PC-3 (cell line): ENCODE measurements around the gene HTR3D. TPM values are rescaled to one million over a fixed set of nuclear protein-coding genes. Genes with fewer than 3 reads are reported as not detected.

Source experiments
- ATAC-seq: fragments of 200-7000 bp; cut with Tn5 transposase; 2 replicates; pipeline ENCODE4 v1.9.1; 2020; ENCODE audit warnings: mild to moderate bottlenecking, moderate library complexity
- BruUV-seq: library from RNA; stranded (reverse); fragments of 400-500 nt; replicated peaks from 2 replicates; lab custom pipeline; 2021; lab: Mats Ljungman, UMichigan
- CTCF ChIA-PET: fragments of 300-600 bp; sonication (Branson Sonifier 250); formaldehyde crosslinking; loops from one replicate; lab custom pipeline; 2022; ENCODE audit warnings: antibody characterized with exemption; lab: Charles Lee
- POLR2A ChIA-PET: fragments of 300-600 bp; sonication (Branson Sonifier 250); formaldehyde crosslinking; loops from one replicate; lab custom pipeline; 2022; ENCODE audit warnings: antibody characterized with exemption; ENCODE audit not compliant: unreplicated experiment; lab: Charles Lee
- DNase-seq: peaks from one replicate; pipeline ENCODE4 v3.0.0-alpha.2; 2015
- H2AFZ ChIP-seq: fragments of 300-600 bp; sonication (generic); 2 replicates; pipeline ENCODE4 v1.6.0; 2016; ENCODE audit warnings: antibody characterized with exemption, low read length
- H3F3A ChIP-seq: fragments of 300-600 bp; sonication (generic); one replicate; pipeline ENCODE4 v1.6.0; 2017; ENCODE audit warnings: antibody characterized with exemption, low read length, control low read depth, mild to moderate bottlenecking; ENCODE audit not compliant: unreplicated experiment
- H3K27ac ChIP-seq: fragments of 300-600 bp; sonication (generic); 2 replicates; pipeline ENCODE4 v1.5.1; 2016; ENCODE audit warnings: mild to moderate bottlenecking, low read length
- H3K27me3 ChIP-seq: fragments of 300-600 bp; sonication (generic); 2 replicates; pipeline ENCODE4 v1.6.1; 2016; ENCODE audit warnings: low read length, mixed read lengths
- H3K36me3 ChIP-seq: fragments of 300-600 bp; sonication (generic); 2 replicates; pipeline ENCODE4 v1.6.1; 2016; ENCODE audit warnings: low read depth, mixed run types, low read length, mixed read lengths
- H3K4me1 ChIP-seq: fragments of 300-600 bp; sonication (generic); 2 replicates; pipeline ENCODE4 v1.5.1; 2016; ENCODE audit warnings: low read length; ENCODE audit not compliant: insufficient read depth
- H3K4me2 ChIP-seq: fragments of 300-600 bp; sonication (generic); 2 replicates; pipeline ENCODE4 v1.6.0; 2016; ENCODE audit warnings: low read length
- H3K4me3 ChIP-seq: fragments of 300-600 bp; sonication (generic); 2 replicates; pipeline ENCODE4 v1.5.1; 2016; ENCODE audit warnings: mild to moderate bottlenecking, low read length, mixed read lengths
- H3K79me2 ChIP-seq: fragments of 300-600 bp; sonication (generic); 2 replicates; pipeline ENCODE4 v1.6.1; 2017; ENCODE audit warnings: low read length, mixed read lengths
- H3K9ac ChIP-seq: fragments of 300-600 bp; sonication (generic); 2 replicates; pipeline ENCODE4 v1.6.0; 2016; ENCODE audit warnings: mild to moderate bottlenecking, low read length
- H3K9me2 ChIP-seq: fragments of 300-600 bp; sonication (generic); replicated peaks from 2 replicates; pipeline ENCODE4 v1.6.1; 2016; ENCODE audit warnings: mixed run types, low read length, mixed read lengths
- H3K9me3 ChIP-seq: fragments of 300-600 bp; sonication (generic); 2 replicates; pipeline ENCODE4 v1.6.1; 2016; ENCODE audit warnings: low read length, mixed read lengths
- H4K20me1 ChIP-seq: fragments of 300-600 bp; sonication (generic); 2 replicates; pipeline ENCODE4 v1.6.1; 2016; ENCODE audit warnings: low read length, mixed read lengths
- EZH2 ChIP-seq: fragments of 300-600 bp; sonication (generic); IDR thresholded peaks from one replicate; pipeline ENCODE4 v1.6.1; 2017; ENCODE audit warnings: antibody characterized with exemption, mild to moderate bottlenecking, low read length; ENCODE audit not compliant: unreplicated experiment
- EZH2phosphoT487 ChIP-seq: fragments of 300-600 bp; sonication (generic); IDR thresholded peaks from 2 replicates; pipeline ENCODE4 v1.6.1; 2018; ENCODE audit warnings: mild to moderate bottlenecking, antibody characterized with exemption, low read length, borderline replicate concordance
- intact Hi-C: fragments of 100-400 bp; cut with micrococcal nuclease; formaldehyde crosslinking; loops from 2 replicates; pipeline ENCODE4 v1.9.0; 2023
- total RNA-seq: library from RNA; depleted of rRNA; stranded (reverse); fragments of >200 nt; gene quantifications from 2 replicates; pipeline ENCODE4 v1.2.3, GENCODE V29; 2014
- TF ChIP-seq, protein P1 (sequence below): fragments of 300-600 bp; sonication (generic); conservative IDR thresholded peaks from 2 replicates; pipeline ENCODE4 v1.5.1; 2017; ENCODE audit warnings: antibody characterized with exemption, low read depth, mild to moderate bottlenecking, low read length

The HTR3D gene
- total RNA-seq, 1 experiment from 2014 or later = not detected

DNA sequence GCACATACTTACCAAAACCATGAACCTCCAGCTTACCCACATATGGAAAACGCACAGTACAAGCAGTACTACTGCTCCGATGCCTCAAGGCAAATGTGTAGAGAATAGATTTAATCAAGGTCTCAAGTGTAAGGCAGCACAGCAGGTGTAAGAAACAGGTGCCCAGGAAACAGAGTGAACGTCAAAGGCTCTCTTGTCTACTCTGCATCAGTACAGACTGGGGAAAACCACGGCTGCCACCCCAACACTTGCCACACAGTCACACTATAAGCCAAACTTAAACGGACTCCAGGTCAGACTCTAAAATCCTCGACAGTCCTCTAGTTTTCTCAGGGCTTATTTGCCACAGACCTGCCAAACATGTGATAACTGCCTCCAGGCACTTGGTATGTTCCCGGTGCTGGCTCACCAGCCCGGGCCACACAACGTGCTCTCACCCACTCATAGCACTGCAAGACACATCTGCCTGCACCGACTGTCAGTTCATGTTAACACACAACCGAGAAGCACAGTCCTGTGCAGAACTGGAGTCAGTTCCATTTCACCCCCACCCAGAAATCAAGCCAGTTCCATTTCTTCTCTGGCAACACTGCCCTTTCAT lies 44.4 kb upstream of the HTR3D start:
- Histone ChIP-seq H3K9me2 (no peaks in the 10 kb centered on the region), H3K36me3 (peaks cover 34% of the 10 kb centered on the region; the same call in 1 of the 2 replicates), H3K4me2 (no peak overlapping the region), H2AFZ (no peak overlapping the region), H3K9me3 (no peaks in the 10 kb centered on the region), H3F3A (no peaks in the 10 kb centered on the region), H3K9ac (no peak overlapping the region), H3K4me3 (no peak overlapping the region), H3K4me1 (no peaks in the 10 kb centered on the region), H3K27me3 (no peaks in the 10 kb centered on the region), H3K27ac (no peak overlapping the region), H3K79me2 (no peaks in the 10 kb centered on the region), H4K20me1 (no peaks in the 10 kb centered on the region)
- TSS peak; percentile 8 for BruUV-seq
- intact Hi-C loops = no loop called here
- POLR2A ChIA-PET = no interaction called here
- no peak for TF ChIP-seq EZH2
- TF ChIP-seq, protein P1, sequence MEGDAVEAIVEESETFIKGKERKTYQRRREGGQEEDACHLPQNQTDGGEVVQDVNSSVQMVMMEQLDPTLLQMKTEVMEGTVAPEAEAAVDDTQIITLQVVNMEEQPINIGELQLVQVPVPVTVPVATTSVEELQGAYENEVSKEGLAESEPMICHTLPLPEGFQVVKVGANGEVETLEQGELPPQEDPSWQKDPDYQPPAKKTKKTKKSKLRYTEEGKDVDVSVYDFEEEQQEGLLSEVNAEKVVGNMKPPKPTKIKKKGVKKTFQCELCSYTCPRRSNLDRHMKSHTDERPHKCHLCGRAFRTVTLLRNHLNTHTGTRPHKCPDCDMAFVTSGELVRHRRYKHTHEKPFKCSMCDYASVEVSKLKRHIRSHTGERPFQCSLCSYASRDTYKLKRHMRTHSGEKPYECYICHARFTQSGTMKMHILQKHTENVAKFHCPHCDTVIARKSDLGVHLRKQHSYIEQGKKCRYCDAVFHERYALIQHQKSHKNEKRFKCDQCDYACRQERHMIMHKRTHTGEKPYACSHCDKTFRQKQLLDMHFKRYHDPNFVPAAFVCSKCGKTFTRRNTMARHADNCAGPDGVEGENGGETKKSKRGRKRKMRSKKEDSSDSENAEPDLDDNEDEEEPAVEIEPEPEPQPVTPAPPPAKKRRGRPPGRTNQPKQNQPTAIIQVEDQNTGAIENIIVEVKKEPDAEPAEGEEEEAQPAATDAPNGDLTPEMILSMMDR = no peak
- TF ChIP-seq EZH2phosphoT487 = no peak
- CTCF ChIA-PET = no interaction called here
- DNase-seq = no peak
- no peak for ATAC-seq

DNA sequence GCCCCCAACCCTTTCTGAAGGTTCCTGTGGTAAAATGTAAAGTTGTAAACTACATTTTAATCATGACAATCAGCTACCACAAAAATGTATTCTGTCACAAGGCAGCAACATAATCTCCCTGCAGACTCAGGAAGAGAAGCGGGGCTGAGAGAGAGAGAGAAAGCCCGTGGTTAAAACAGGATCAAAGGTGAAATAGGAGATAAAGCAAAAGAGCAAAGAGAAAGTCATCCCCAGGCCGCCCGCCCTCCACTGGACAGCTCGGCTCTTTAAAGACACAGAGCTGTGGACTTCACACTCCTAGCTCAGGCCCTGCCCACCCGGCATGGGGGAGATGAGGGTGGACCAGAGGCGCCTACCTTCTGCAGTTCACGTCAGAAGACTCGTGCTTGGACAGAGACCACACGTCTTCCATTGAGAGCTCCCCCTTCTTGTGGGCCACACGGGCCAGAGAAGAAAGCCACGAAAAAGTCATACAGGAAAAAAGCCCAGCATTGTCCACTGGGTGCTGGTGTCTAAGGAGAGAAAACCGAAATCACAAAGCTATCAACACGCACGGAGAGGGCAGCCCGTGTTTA lies 43.2 kb upstream of the HTR3D start:
- H3K4me2 ChIP-seq = no peak overlapping the region
- ATAC-seq = no peak
- no peak overlapping the region for H3K4me3 ChIP-seq
- BruUV-seq = no TSS peak
- H3K9ac ChIP-seq = no peak overlapping the region
- ChIA-PET POLR2A (no interaction called here), CTCF (no interaction called here)
- H4K20me1 ChIP-seq = no peaks in the 10 kb centered on the region
- H3K9me3 ChIP-seq = no peaks in the 10 kb centered on the region
- no peaks in the 10 kb centered on the region for H3K79me2 ChIP-seq
- TF ChIP-seq, protein P1 = no peak
- TF ChIP-seq EZH2 (no peak), EZH2phosphoT487 (no peak)
- no peak overlapping the region for H2AFZ ChIP-seq
- DNase-seq = no peak
- no peaks in the 10 kb centered on the region for H3F3A ChIP-seq
- intact Hi-C loops = no loop called here
- H3K9me2 ChIP-seq = no peaks in the 10 kb centered on the region
- peaks cover 30% of the 10 kb centered on the region; the same call in 1 of the 2 replicates for H3K36me3 ChIP-seq
- no peaks in the 10 kb centered on the region for H3K27me3 ChIP-seq
- H3K27ac ChIP-seq = no peak overlapping the region
- H3K4me1 ChIP-seq = no peaks in the 10 kb centered on the region

DNA sequence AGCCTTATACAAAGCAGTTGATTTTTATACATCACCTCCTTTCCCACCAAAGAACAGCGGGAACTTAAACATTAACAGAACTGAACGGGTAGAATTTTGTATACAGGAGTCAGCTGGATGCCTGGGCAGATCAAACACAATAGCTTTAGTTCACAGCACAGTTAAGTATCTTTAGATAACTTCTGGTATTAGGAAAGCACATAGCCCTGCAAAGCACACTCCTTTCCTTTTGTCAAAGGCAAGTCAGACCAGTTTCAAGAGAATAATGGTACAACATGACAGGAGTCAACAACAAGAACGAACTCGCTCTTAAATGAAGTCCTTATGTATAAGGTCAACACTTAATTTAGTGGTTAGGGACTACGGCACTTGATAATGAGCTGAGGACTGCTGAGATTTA lies 40.1 kb upstream of the HTR3D start:
- Histone ChIP-seq H3K4me3 (no peak overlapping the region), H4K20me1 (no peaks in the 10 kb centered on the region), H3F3A (no peaks in the 10 kb centered on the region), H3K9me2 (no peaks in the 10 kb centered on the region), H3K36me3 (peaks cover 14% of the 10 kb centered on the region; the same call in 1 of the 2 replicates), H2AFZ (no peak overlapping the region), H3K4me2 (no peak overlapping the region), H3K9me3 (no peaks in the 10 kb centered on the region), H3K79me2 (no peaks in the 10 kb centered on the region), H3K27ac (no peak overlapping the region), H3K27me3 (no peaks in the 10 kb centered on the region), H3K9ac (no peak overlapping the region), H3K4me1 (no peaks in the 10 kb centered on the region)
- intact Hi-C loops = no loop called here
- BruUV-seq = no TSS peak
- no peak for DNase-seq
- no peak for ATAC-seq
- TF ChIP-seq EZH2phosphoT487 = no peak
- CTCF ChIA-PET = no interaction called here
- POLR2A ChIA-PET = no interaction called here
